ENCODE measurements around the gene ILDR2. TPM values are rescaled to one million over a fixed set of nuclear protein-coding genes. Genes with fewer than 3 reads are reported as not detected.

ILDR2 gene
- total and polyA plus RNA-seq, 5 donors from 2014 or later: 0.29 to 0.67 TPM; not detected in 3

GRCh38 chr1:166899769-166900168 lies 75.6 kb downstream of the ILDR2 start:
- H3K9me3 Mint-ChIP-seq: peaks cover 2 to 13% (median 7%) of the 10 kb centered on the region in 7 donors
- H3K4me3 Mint-ChIP-seq: no peak overlapping the region
- DNase-seq (no peak), ATAC-seq (ENCODE audit: low read depth in 2 of 2) (no peak)
- no peak overlapping the region for H3K27ac ChIP-seq (ENCODE audit: insufficient read depth, low read length, poor library complexity, severe bottlenecking)
- no peaks in the 10 kb centered on the region for H3K36me3 Mint-ChIP-seq
- peaks cover 16% of the 10 kb centered on the region for H3K27me3 ChIP-seq (ENCODE audit: control insufficient read depth, insufficient read depth, low read length)
- no peaks in the 10 kb centered on the region for H3K4me1 Mint-ChIP-seq
- no peak overlapping the region for H3K27ac Mint-ChIP-seq
- H3K36me3 ChIP-seq (ENCODE audit: control insufficient read depth, insufficient read depth, low read length): no peaks in the 10 kb centered on the region
- H3K9me3 ChIP-seq (ENCODE audit: control insufficient read depth in 2 of 2, low read length in 2 of 2): peaks cover 9 to 10% of the 10 kb centered on the region in 2 experiments
- H3K27me3 Mint-ChIP-seq: peaks cover 41% of the 10 kb centered on the region
- H3K4me1 ChIP-seq (ENCODE audit: control insufficient read depth, insufficient read depth, low read length, poor library complexity, severe bottlenecking): no peaks in the 10 kb centered on the region
- H3K4me3 ChIP-seq (ENCODE audit: low read depth, low read length): no peak overlapping the region

DNA sequence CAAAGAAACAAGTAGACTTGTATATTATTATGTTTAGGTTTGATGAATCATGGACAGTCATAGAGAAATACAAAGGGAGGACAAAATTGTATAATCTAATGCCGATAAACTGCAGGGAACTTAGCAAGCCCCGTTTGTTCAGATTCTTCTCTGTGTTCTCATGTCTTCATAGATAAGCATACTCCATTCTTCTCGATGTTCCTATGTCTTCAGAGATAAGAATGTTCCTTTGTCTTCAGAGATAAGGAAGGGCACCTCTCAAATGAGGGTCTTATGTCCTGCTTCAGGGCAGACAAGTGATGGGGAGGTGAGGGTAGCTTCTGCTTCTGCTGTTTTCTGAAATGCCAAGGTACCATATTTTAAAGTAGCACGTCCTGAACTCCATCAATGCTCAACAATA lies 79.6 kb downstream of the ILDR2 start:
- Histone ChIP-seq H3K36me3 (ENCODE audit: control insufficient read depth, insufficient read depth, low read length) (no peaks in the 10 kb centered on the region), H3K9me3 (ENCODE audit: control insufficient read depth in 2 of 2, low read length in 2 of 2) (peaks cover 9 to 10% of the 10 kb centered on the region in 2 experiments), H3K27ac (ENCODE audit: insufficient read depth, low read length, poor library complexity, severe bottlenecking) (no peak overlapping the region), H3K27me3 (ENCODE audit: control insufficient read depth, insufficient read depth, low read length) (peaks cover 26% of the 10 kb centered on the region), H3K4me3 (ENCODE audit: low read depth, low read length) (no peak overlapping the region), H3K4me1 (ENCODE audit: control insufficient read depth, insufficient read depth, low read length, poor library complexity, severe bottlenecking) (no peaks in the 10 kb centered on the region)
- no peak overlapping the region for H3K4me3 Mint-ChIP-seq
- H3K9me3 Mint-ChIP-seq: peaks cover 2 to 13% (median 6%) of the 10 kb centered on the region in 7 donors
- H3K27me3 Mint-ChIP-seq: peaks cover 52% of the 10 kb centered on the region
- H3K27ac Mint-ChIP-seq: no peak overlapping the region
- no peak for DNase-seq
- no peaks in the 10 kb centered on the region for H3K4me1 Mint-ChIP-seq
- no peak for ATAC-seq (ENCODE audit: low read depth in 2 of 2)
- H3K36me3 Mint-ChIP-seq: no peaks in the 10 kb centered on the region

DNA sequence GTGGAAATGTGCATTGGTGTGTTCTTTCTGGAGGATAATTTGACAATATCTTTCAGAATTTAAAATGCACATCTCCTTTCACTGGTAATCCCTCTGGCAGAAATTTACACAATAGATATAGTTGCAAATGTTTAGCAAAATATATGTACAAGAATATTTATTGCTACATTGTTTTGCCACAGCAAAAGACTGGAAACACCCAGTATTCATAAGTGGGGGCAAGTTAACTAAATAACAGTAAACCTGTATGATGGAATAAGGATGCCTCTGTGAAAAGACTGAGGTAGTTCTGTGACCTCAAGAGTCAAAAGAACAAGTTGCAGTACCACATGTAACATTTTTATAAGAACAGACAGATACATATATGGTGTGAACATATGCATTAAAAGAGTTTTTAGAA lies 85.6 kb downstream of the ILDR2 start:
- Histone ChIP-seq H3K9me3 (ENCODE audit: control insufficient read depth in 2 of 2, low read length in 2 of 2) (no peaks in the 10 kb centered on the region), H3K27me3 (ENCODE audit: control insufficient read depth, insufficient read depth, low read length) (peaks cover 31% of the 10 kb centered on the region), H3K4me1 (ENCODE audit: control insufficient read depth, insufficient read depth, low read length, poor library complexity, severe bottlenecking) (no peaks in the 10 kb centered on the region), H3K36me3 (ENCODE audit: control insufficient read depth, insufficient read depth, low read length) (no peaks in the 10 kb centered on the region), H3K4me3 (ENCODE audit: low read depth, low read length) (no peak overlapping the region), H3K27ac (ENCODE audit: insufficient read depth, low read length, poor library complexity, severe bottlenecking) (no peak overlapping the region)
- no peak for DNase-seq
- Mint-ChIP-seq H3K27me3 (peaks cover 62% of the 10 kb centered on the region), H3K36me3 (no peaks in the 10 kb centered on the region), H3K4me1 (peaks cover 0 to 12% (median 5%) of the 10 kb centered on the region in 4 donors), H3K27ac (no peak overlapping the region), H3K4me3 (no peak overlapping the region), H3K9me3 (peaks cover 0 to 7% (median 0%) of the 10 kb centered on the region in 7 donors)
- no peak for ATAC-seq (ENCODE audit: low read depth in 2 of 2)

- Histone ChIP-seq H3K4me1 (ENCODE audit: control insufficient read depth, insufficient read depth, low read length, poor library complexity, severe bottlenecking) (peaks cover 7% of the 10 kb centered on the region), H3K4me3 (ENCODE audit: low read depth, low read length) (no peak overlapping the region), H3K36me3 (ENCODE audit: control insufficient read depth, insufficient read depth, low read length) (no peaks in the 10 kb centered on the region), H3K27ac (ENCODE audit: insufficient read depth, low read length, poor library complexity, severe bottlenecking) (no peak overlapping the region), H3K9me3 (ENCODE audit: control insufficient read depth in 2 of 2, low read length in 2 of 2) (no peaks in the 10 kb centered on the region), H3K27me3 (ENCODE audit: control insufficient read depth, insufficient read depth, low read length) (peaks cover 35% of the 10 kb centered on the region)
- Mint-ChIP-seq H3K36me3 (no peaks in the 10 kb centered on the region), H3K9me3 (peaks cover 0 to 8% (median 0%) of the 10 kb centered on the region in 7 donors), H3K4me3 (no peak overlapping the region), H3K27me3 (peaks cover 63% of the 10 kb centered on the region), H3K4me1 (peaks cover 0 to 21% (median 8%) of the 10 kb centered on the region in 4 donors), H3K27ac (no peak overlapping the region)
- DNase-seq (no peak), ATAC-seq (ENCODE audit: low read depth in 2 of 2) (no peak)
Observed at GRCh38 chr1:166888373-166889111, 86.8 kb downstream of the ILDR2 start.

GRCh38 chr1:166884971-166885370 lies 90.4 kb downstream of the ILDR2 start:
- Histone ChIP-seq H3K9me3 (ENCODE audit: control insufficient read depth in 2 of 2, low read length in 2 of 2) (no peaks in the 10 kb centered on the region), H3K4me3 (ENCODE audit: low read depth, low read length) (no peak overlapping the region), H3K36me3 (ENCODE audit: control insufficient read depth, insufficient read depth, low read length) (no peaks in the 10 kb centered on the region), H3K27ac (ENCODE audit: insufficient read depth, low read length, poor library complexity, severe bottlenecking) (no peak overlapping the region), H3K27me3 (ENCODE audit: control insufficient read depth, insufficient read depth, low read length) (peaks cover 35% of the 10 kb centered on the region), H3K4me1 (ENCODE audit: control insufficient read depth, insufficient read depth, low read length, poor library complexity, severe bottlenecking) (peaks cover 7% of the 10 kb centered on the region)
- ATAC-seq (ENCODE audit: low read depth in 2 of 2) (peak in 1 of 2 donors; percentile 39), DNase-seq (peak in 1 of 3 donors; percentile 29)
- H3K27ac Mint-ChIP-seq: no peak overlapping the region
- H3K4me3 Mint-ChIP-seq: no peak overlapping the region
- H3K4me1 Mint-ChIP-seq: peaks cover 0 to 21% (median 8%) of the 10 kb centered on the region in 4 donors
- H3K27me3 Mint-ChIP-seq: peaks cover 71% of the 10 kb centered on the region
- H3K36me3 Mint-ChIP-seq: no peaks in the 10 kb centered on the region
- H3K9me3 Mint-ChIP-seq: peaks cover 0 to 8% (median 0%) of the 10 kb centered on the region in 7 donors

DNA sequence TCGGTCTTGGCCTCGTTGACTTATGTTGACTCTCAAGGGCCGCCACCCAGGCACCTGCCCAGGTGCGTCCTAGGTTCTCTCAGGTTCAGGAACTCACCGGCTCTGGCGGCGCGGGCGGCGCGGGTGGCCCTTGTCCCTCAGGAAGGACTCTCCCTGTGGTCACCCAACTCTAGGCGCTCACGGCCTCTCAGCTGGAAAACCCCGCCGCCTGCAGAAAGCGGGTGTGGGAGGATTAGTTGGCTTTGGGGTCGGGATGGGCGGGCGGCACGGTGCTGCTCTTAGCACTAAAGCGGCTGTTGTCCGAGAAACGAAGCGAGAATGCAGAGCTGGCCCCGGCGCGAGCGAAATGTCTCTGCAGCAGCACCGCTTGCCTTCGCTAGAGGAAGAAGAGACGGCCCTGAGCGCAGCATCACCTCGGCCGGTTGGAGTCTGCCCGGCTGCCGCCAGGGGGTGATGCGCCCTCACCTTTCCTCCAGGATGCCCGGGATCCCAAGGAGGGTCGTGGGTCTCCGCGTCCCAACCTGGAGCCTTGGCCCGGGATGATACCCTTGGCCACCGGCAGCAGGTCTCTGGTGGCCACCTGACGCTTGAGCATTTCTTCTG lies 91.2 kb downstream of the ILDR2 start:
- Mint-ChIP-seq H3K27me3 (peaks cover 64% of the 10 kb centered on the region), H3K9me3 (peaks cover 0 to 8% (median 0%) of the 10 kb centered on the region in 7 donors), H3K4me1 (peaks cover 0 to 21% (median 8%) of the 10 kb centered on the region in 4 donors), H3K27ac (no peak overlapping the region), H3K36me3 (no peaks in the 10 kb centered on the region), H3K4me3 (no peak overlapping the region)
- DNase-seq (peak in 2 of 3 donors; percentile 16 to 36), ATAC-seq (ENCODE audit: low read depth in 2 of 2) (no peak)
- no peaks in the 10 kb centered on the region for H3K9me3 ChIP-seq (ENCODE audit: control insufficient read depth in 2 of 2, low read length in 2 of 2)
- peaks cover 7% of the 10 kb centered on the region for H3K4me1 ChIP-seq (ENCODE audit: control insufficient read depth, insufficient read depth, low read length, poor library complexity, severe bottlenecking)
- H3K27me3 ChIP-seq (ENCODE audit: control insufficient read depth, insufficient read depth, low read length): peaks cover 35% of the 10 kb centered on the region
- no peak overlapping the region for H3K27ac ChIP-seq (ENCODE audit: insufficient read depth, low read length, poor library complexity, severe bottlenecking)
- H3K4me3 ChIP-seq (ENCODE audit: low read depth, low read length): no peak overlapping the region
- H3K36me3 ChIP-seq (ENCODE audit: control insufficient read depth, insufficient read depth, low read length): no peaks in the 10 kb centered on the region

DNA sequence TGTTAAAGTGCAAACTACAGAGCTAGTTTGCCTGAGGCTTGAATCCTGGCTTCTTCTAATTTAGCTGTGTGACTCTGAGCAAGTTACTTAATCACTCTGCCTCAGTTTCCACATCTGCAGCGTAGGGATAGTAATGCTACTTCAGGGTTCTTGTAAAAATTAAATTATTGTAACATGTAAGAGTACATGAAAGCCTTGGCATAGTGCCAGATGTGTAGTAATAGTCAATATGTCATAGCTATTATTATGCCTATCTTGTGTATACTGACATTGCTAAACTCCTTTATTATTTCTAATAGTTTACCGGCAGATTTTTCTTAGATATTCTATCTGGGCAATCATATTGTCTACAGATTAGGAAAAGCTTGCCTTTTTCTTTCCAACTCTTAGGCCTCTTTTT lies 92.4 kb downstream of the ILDR2 start:
- H3K27me3 ChIP-seq (ENCODE audit: control insufficient read depth, insufficient read depth, low read length): peaks cover 26% of the 10 kb centered on the region
- DNase-seq (no peak), ATAC-seq (ENCODE audit: low read depth in 2 of 2) (no peak)
- H3K9me3 Mint-ChIP-seq: peaks cover 0 to 8% (median 0%) of the 10 kb centered on the region in 7 donors
- H3K4me1 ChIP-seq (ENCODE audit: control insufficient read depth, insufficient read depth, low read length, poor library complexity, severe bottlenecking): peaks cover 7% of the 10 kb centered on the region
- no peak overlapping the region for H3K4me3 ChIP-seq (ENCODE audit: low read depth, low read length)
- peaks cover under 1 to 21% (median 8%) of the 10 kb centered on the region in 4 donors for H3K4me1 Mint-ChIP-seq
- H3K4me3 Mint-ChIP-seq: no peak overlapping the region
- no peak overlapping the region for H3K27ac Mint-ChIP-seq
- no peaks in the 10 kb centered on the region for H3K36me3 ChIP-seq (ENCODE audit: control insufficient read depth, insufficient read depth, low read length)
- H3K27ac ChIP-seq (ENCODE audit: insufficient read depth, low read length, poor library complexity, severe bottlenecking): no peak overlapping the region
- H3K36me3 Mint-ChIP-seq: no peaks in the 10 kb centered on the region
- H3K9me3 ChIP-seq (ENCODE audit: control insufficient read depth in 2 of 2, low read length in 2 of 2): no peaks in the 10 kb centered on the region
- peaks cover 52% of the 10 kb centered on the region for H3K27me3 Mint-ChIP-seq
